ENCODE results near the gene KLHL30. TPM values are rescaled to one million over a fixed set of nuclear protein-coding genes. Genes with fewer than 3 reads are reported as not detected.
"Not testable (repeated sequence)": the region's sequence is repeated elsewhere in the genome, so short reads cannot be mapped to it uniquely, and the experiment has no call there.

KLHL30 gene
- total and polyA plus RNA-seq, 2 donors (not counting 1 experiment from before 2014, with no cell fraction given), result 1.2 to 1.6 TPM

DNA sequence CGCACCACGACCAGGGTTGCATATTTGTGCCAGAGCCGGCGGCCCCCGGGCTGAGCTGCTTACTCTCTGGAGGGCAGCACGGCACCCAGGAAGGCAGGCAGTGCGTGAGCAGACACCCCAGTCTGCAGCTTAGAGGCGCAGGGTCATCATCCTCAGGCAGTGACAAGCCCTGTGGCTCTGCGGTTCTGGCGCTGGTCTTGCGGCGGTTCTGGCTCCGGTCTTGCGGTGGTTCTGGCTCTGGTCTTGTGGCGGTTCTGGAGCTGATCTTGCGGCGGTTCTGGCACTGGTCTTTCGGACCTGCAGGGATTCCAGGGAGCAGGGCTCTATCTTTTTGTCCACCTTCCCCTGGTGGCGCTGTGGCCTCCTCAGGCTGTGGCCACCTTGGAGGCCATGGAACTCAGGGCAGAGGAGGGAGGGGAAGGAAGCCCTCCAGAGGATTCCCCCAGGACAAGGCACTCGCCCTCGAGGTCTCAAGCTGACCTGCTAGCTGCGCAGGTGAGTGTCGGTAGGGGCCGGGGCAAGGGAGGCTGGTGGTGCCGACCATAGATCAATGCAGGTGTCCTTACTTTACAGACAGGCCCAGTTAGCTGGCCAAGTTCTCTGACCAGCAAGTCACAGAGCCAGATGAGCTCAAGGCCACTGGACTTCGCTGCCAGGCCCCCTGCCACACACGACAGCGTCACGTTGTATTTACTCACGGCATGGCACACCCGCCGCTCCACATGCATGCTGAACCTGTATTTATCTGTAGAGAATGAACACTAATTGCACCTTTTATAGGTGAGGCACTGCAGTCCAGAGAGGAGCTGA is 23.4 kb upstream of the KLHL30 start:
- Histone ChIP-seq H3K36me3 (ENCODE audit: control insufficient read depth, insufficient read depth, low read length) (no peaks in the 10 kb centered on the region), H3K27ac (ENCODE audit: insufficient read depth, low read length) (no peak overlapping the region)

DNA sequence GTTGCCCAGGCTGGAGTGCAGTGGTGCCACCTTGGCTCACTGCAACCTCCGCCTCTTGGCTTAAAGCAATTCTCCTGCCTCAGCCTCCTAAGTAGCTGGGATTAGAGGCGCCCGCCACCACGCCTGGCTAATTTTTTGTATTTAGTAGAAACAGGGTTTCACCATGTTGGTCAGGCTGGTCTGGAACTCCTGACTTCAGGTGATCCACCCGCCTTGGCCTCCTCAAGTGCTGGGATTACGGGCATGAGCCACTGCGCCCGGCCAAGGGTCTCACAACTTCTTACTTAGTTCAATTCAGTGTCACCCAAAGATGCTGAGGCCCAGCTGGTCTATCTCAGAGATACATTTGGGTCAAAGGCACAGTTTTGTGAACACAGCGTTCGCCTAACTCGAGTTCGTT is 22.8 kb upstream of the KLHL30 start:
- H3K27ac ChIP-seq (ENCODE audit: insufficient read depth, low read length); H2AFZ ChIP-seq (ENCODE audit: low read length); H3K4me2 ChIP-seq (ENCODE audit: extremely low read depth, insufficient read depth, low read length); H3K36me3 ChIP-seq (ENCODE audit: control insufficient read depth, insufficient read depth, low read length); H4K20me1 ChIP-seq (ENCODE audit: control insufficient read depth, extremely low read depth, insufficient read depth, low read length); H3K9ac ChIP-seq (ENCODE audit: insufficient read depth, low read length); H3K27me3 ChIP-seq (ENCODE audit: control insufficient read depth, insufficient read depth, low read length); H3K79me2 ChIP-seq (ENCODE audit: control insufficient read depth, insufficient read depth, low read length); DNase-seq (ENCODE audit: low read depth in 2 of 2); H3K4me3 ChIP-seq (replicated peaks in 1 of 4; ENCODE audit: control extremely low read depth in 1 of 4, insufficient read depth in 1 of 4, low read depth in 3 of 4, low read length in 4 of 4); H3K4me1 ChIP-seq (ENCODE audit: control insufficient read depth, extremely low read depth, insufficient read depth, low read length); H3K9me3 ChIP-seq (ENCODE audit: control insufficient read depth, insufficient read depth, low read depth, low read length): not testable (repeated sequence)

More for the DNA sequence above, 23.4 kb upstream of the KLHL30 start:
- no peak for DNase-seq (ENCODE audit: low read depth in 2 of 2)
- H3K4me3 ChIP-seq (replicated peaks in 1 of 4; ENCODE audit: control extremely low read depth in 1 of 4, insufficient read depth in 1 of 4, low read depth in 3 of 4, low read length in 4 of 4), result no peak overlapping the region
- H3K27me3 ChIP-seq (ENCODE audit: control insufficient read depth, insufficient read depth, low read length), result peaks cover 6% of the 10 kb centered on the region
- no peak for TF ChIP-seq EZH2 (IDR thresholded peaks at IDR 0.05; ENCODE audit: low read length, missing control alignments)
- TF ChIP-seq, protein P1, sequence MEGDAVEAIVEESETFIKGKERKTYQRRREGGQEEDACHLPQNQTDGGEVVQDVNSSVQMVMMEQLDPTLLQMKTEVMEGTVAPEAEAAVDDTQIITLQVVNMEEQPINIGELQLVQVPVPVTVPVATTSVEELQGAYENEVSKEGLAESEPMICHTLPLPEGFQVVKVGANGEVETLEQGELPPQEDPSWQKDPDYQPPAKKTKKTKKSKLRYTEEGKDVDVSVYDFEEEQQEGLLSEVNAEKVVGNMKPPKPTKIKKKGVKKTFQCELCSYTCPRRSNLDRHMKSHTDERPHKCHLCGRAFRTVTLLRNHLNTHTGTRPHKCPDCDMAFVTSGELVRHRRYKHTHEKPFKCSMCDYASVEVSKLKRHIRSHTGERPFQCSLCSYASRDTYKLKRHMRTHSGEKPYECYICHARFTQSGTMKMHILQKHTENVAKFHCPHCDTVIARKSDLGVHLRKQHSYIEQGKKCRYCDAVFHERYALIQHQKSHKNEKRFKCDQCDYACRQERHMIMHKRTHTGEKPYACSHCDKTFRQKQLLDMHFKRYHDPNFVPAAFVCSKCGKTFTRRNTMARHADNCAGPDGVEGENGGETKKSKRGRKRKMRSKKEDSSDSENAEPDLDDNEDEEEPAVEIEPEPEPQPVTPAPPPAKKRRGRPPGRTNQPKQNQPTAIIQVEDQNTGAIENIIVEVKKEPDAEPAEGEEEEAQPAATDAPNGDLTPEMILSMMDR (conservative IDR thresholded peaks at IDR 0.05 in 1 of 2, IDR thresholded peaks at IDR 0.05 in 1 of 2; ENCODE audit: low read depth in 1 of 2, low read length in 2 of 2), result no peak
- H4K20me1 ChIP-seq (ENCODE audit: control insufficient read depth, extremely low read depth, insufficient read depth, low read length), result no peaks in the 10 kb centered on the region
- H3K79me2 ChIP-seq (ENCODE audit: control insufficient read depth, insufficient read depth, low read length), result no peaks in the 10 kb centered on the region
- H3K9me3 ChIP-seq (ENCODE audit: control insufficient read depth, insufficient read depth, low read depth, low read length), result no peaks in the 10 kb centered on the region
- H3K4me1 ChIP-seq (ENCODE audit: control insufficient read depth, extremely low read depth, insufficient read depth, low read length), result no peaks in the 10 kb centered on the region
- no peak overlapping the region for H3K9ac ChIP-seq (ENCODE audit: insufficient read depth, low read length)
- H2AFZ ChIP-seq (ENCODE audit: low read length), result no peak overlapping the region
- no peak overlapping the region for H3K4me2 ChIP-seq (ENCODE audit: extremely low read depth, insufficient read depth, low read length)

DNA sequence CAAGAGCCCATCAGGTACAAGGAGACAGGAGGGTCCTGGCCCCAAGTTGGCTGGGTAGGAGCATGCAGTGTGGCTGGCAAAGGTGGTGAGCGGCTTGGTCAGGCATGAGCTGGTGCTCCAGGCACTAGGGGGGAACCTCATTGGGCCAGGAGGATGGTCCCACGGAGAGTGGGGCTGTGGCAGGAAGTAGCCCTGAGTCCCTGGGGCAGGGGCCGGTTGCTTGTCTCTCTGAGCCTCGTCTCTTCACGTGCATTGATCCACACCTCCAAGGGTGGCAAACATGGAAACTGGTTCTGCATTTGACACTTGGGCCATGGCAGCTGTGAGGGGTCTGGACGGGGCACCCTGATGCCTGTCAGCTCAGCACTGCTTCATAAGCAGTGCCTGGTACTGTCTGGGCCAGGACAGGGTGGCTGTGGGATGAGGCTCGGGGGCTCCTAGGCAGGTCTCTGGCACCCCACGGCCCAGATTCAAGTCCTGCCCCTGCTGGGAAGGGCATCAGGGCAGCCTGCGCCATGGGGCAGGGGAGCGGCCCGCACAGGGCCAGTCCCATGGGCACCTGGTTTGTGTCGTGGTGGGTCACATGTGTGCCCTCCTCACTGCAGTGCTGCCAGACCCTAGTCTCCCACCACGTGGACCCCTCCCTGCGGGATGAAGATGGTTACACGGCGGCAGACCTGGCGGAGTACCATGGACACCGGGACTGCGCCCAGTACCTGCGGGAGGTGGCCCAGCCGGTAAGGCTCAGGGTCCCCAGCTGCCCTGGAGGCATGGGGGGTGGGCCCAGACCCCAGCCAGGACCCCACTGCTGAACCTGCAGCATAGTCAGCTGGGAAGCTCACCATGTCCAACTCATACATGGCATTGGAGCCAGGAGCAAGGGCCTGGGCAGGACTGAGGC is 21.9 kb upstream of the KLHL30 start:
- Histone ChIP-seq H4K20me1 (ENCODE audit: control insufficient read depth, extremely low read depth, insufficient read depth, low read length) (no peaks in the 10 kb centered on the region), H3K36me3 (ENCODE audit: control insufficient read depth, insufficient read depth, low read length) (no peaks in the 10 kb centered on the region), H3K27me3 (ENCODE audit: control insufficient read depth, insufficient read depth, low read length) (peaks cover 9% of the 10 kb centered on the region), H2AFZ (ENCODE audit: low read length) (no peak overlapping the region), H3K4me3 (replicated peaks in 1 of 4; ENCODE audit: control extremely low read depth in 1 of 4, insufficient read depth in 1 of 4, low read depth in 3 of 4, low read length in 4 of 4) (no peak overlapping the region), H3K79me2 (ENCODE audit: control insufficient read depth, insufficient read depth, low read length) (no peaks in the 10 kb centered on the region), H3K9me3 (ENCODE audit: control insufficient read depth, insufficient read depth, low read depth, low read length) (no peaks in the 10 kb centered on the region), H3K27ac (ENCODE audit: insufficient read depth, low read length) (no peak overlapping the region), H3K9ac (ENCODE audit: insufficient read depth, low read length) (no peak overlapping the region), H3K4me1 (ENCODE audit: control insufficient read depth, extremely low read depth, insufficient read depth, low read length) (no peaks in the 10 kb centered on the region), H3K4me2 (ENCODE audit: extremely low read depth, insufficient read depth, low read length) (no peak overlapping the region)
- no peak for TF ChIP-seq EZH2 (IDR thresholded peaks at IDR 0.05; ENCODE audit: low read length, missing control alignments)
- TF ChIP-seq, protein P1 (conservative IDR thresholded peaks at IDR 0.05 in 1 of 2, IDR thresholded peaks at IDR 0.05 in 1 of 2; ENCODE audit: low read depth in 1 of 2, low read length in 2 of 2), result no peak
- DNase-seq (ENCODE audit: low read depth in 2 of 2), result no peak
